Measurements from ENCODE around the gene MEIKIN. TPM values are rescaled to one million over a fixed set of nuclear protein-coding genes. Genes with fewer than 3 reads are reported as not detected.
"Not testable (repeated sequence)": the region's sequence is repeated elsewhere in the genome, so short reads cannot be mapped to it uniquely, and the experiment has no call there.

The MEIKIN gene
- total RNA-seq, 1 donor from 2014 or later: not detected

GRCh38 chr5:131832702-131833101, 112.8 kb downstream of the MEIKIN start:
- intact Hi-C loops (cut with micrococcal nuclease); ATAC-seq; DNase-seq: not testable (repeated sequence)

- intact Hi-C loops (cut with micrococcal nuclease): no loop called here
- no peak for DNase-seq
- no peak for ATAC-seq
These were observed 120.0 kb downstream of the MEIKIN start for GRCh38 chr5:131825404-131826013.

GRCh38 chr5:131824631-131825030, 120.8 kb downstream of the MEIKIN start:
- no peak for DNase-seq
- intact Hi-C loops (cut with micrococcal nuclease): no loop called here
- no peak for ATAC-seq

GRCh38 chr5:131821221-131821620, 124.2 kb downstream of the MEIKIN start:
- ATAC-seq (no peak), DNase-seq (no peak)
- intact Hi-C loops (cut with micrococcal nuclease): no loop called here

- ATAC-seq (no peak), DNase-seq (no peak)
- intact Hi-C loops (cut with micrococcal nuclease): no loop called here
These were observed 127.3 kb downstream of the MEIKIN start for GRCh38 chr5:131818001-131818724.

GRCh38 chr5:131814990-131815389, 130.5 kb downstream of the MEIKIN start:
- intact Hi-C loops (cut with micrococcal nuclease): loop anchor here (5.0 kb wide), 1 partner anchor 187 kb away; no protein-coding TSS in a partner anchor
- DNase-seq: no peak
- no peak for ATAC-seq

GRCh38 chr5:131812371-131813160, 132.9 kb downstream of the MEIKIN start:
- DNase-seq: no peak
- intact Hi-C loops (cut with micrococcal nuclease): loop anchor here (5.0 kb wide), 1 partner anchor 190 kb away; no protein-coding TSS in a partner anchor
- ATAC-seq: no peak

- DNase-seq (no peak), ATAC-seq (peak; percentile 95)
- intact Hi-C loops (cut with micrococcal nuclease): loop anchor here (5.0 kb wide), 1 partner anchor 192 kb away; no protein-coding TSS in a partner anchor
These were observed 134.8 kb downstream of the MEIKIN start for GRCh38 chr5:131810510-131811249.

- intact Hi-C loops (cut with micrococcal nuclease): loop anchor here (10.0 kb wide), 1 partner anchor 162 kb away; the partner anchor contains the start of gene RAPGEF6
- DNase-seq (peak; percentile 100), ATAC-seq (peak; percentile 97)
These were observed 148.4 kb downstream of the MEIKIN start, which contains the start of gene FNIP1 for GRCh38 chr5:131796793-131797693. Gene FNIP1 (minus strand): TSS chr5:131797017. CDS start chr5:131796921, 96 bp downstream.

- intact Hi-C loops (cut with micrococcal nuclease): loop anchor here (10.0 kb wide), 1 partner anchor 161 kb away; the partner anchor contains the start of gene RAPGEF6
These were observed 149.3 kb downstream of the MEIKIN start for GRCh38 chr5:131795879-131796792.

GRCh38 chr5:131795228-131795627, 150.2 kb downstream of the MEIKIN start:
- no peak for ATAC-seq
- no peak for DNase-seq
- intact Hi-C loops (cut with micrococcal nuclease): loop anchor here (10.0 kb wide), 1 partner anchor 160 kb away; the partner anchor contains the start of gene RAPGEF6

More at GRCh38 chr5:131795879-131796792, 149.3 kb downstream of the MEIKIN start:
- DNase-seq (peak; percentile 89), ATAC-seq (peak; percentile 84)

GRCh38 chr5:131794586-131794985, 150.9 kb downstream of the MEIKIN start:
- intact Hi-C loops (cut with micrococcal nuclease): loop anchor here (10.0 kb wide), 1 partner anchor 160 kb away; the partner anchor contains the start of gene RAPGEF6
- DNase-seq (no peak), ATAC-seq (no peak)

GRCh38 chr5:131792896-131793295, 152.6 kb downstream of the MEIKIN start:
- intact Hi-C loops (cut with micrococcal nuclease): loop anchor here (10.0 kb wide), 1 partner anchor 158 kb away; the partner anchor contains the start of gene RAPGEF6
- DNase-seq (no peak), ATAC-seq (no peak)

GRCh38 chr5:131791866-131792265, 153.6 kb downstream of the MEIKIN start:
- ATAC-seq (no peak), DNase-seq (no peak)
- intact Hi-C loops (cut with micrococcal nuclease): loop anchor here (10.0 kb wide), 1 partner anchor 157 kb away; the partner anchor contains the start of gene RAPGEF6

- intact Hi-C loops (cut with micrococcal nuclease): loop anchor here (10.0 kb wide), 1 partner anchor 156 kb away; the partner anchor contains the start of gene RAPGEF6
- no peak for ATAC-seq
- DNase-seq: no peak
These were observed 154.9 kb downstream of the MEIKIN start for GRCh38 chr5:131790550-131790949.

GRCh38 chr5:131789765-131790164, 155.7 kb downstream of the MEIKIN start:
- intact Hi-C loops (cut with micrococcal nuclease): loop anchor here (10.0 kb wide), 1 partner anchor 155 kb away; the partner anchor contains the start of gene RAPGEF6
- ATAC-seq (no peak), DNase-seq (no peak)

Measured in left ventricle myocardium superior (tissue), 1 donor.